Measurements from ENCODE around the gene TRIM65. TPM values are rescaled to one million over a fixed set of nuclear protein-coding genes. Genes with fewer than 3 reads are reported as not detected.

TRIM65 gene
- total RNA-seq: 10 to 100 TPM; 13.3 to 36.4 (median 27.4) TPM

GRCh38 chr17:75896415-75897159 lies at the start of gene TRIM65:
Gene TRIM65, minus strand, starts transcription at chr17:75896951. Its CDS starts 14 bp downstream, at chr17:75896937.
- Histone ChIP-seq H3K9me3 (no peaks in the 10 kb centered on the region), H3K27me3 (no peaks in the 10 kb centered on the region), H3K36me3 (peaks cover 31 to 54% (median 51%) of the 10 kb centered on the region in 4 donors), H3K4me1 (peaks cover 25 to 55% (median 52%) of the 10 kb centered on the region in 4 donors), H3K4me3 (peak within 1 kb of the TSS; percentile 73 to 99 (median 77)), H3K27ac (replicated peaks in 1 of 4) (peak within 1 kb of the TSS; percentile 89 to 98 (median 96))
- 0% methylated on average over 18 of the region's 102 CpGs for WGBS
- TF ChIP-seq POLR2A (IDR thresholded peaks at IDR 0.05; ENCODE audit: low read depth): peak; percentile 66
- peak; percentile 65 to 90 for TF ChIP-seq POLR2AphosphoS5 (IDR thresholded peaks at IDR 0.05)
- peak; percentile 51 to 62 (median 54) for TF ChIP-seq CTCF (IDR thresholded peaks at IDR 0.05)
- TF ChIP-seq EP300 (IDR thresholded peaks at IDR 0.05): no peak
- DNase-seq (ENCODE audit: extremely low spot score): no peak
- intact Hi-C loops (cut with DNase I): loop anchor here (2.0 kb wide), 1 partner anchor 46 kb away; no protein-coding TSS in a partner anchor

- TF ChIP-seq CTCF (IDR thresholded peaks at IDR 0.05) (no peak), POLR2A (IDR thresholded peaks at IDR 0.05; ENCODE audit: low read depth) (no peak), POLR2AphosphoS5 (IDR thresholded peaks at IDR 0.05) (no peak), EP300 (IDR thresholded peaks at IDR 0.05) (no peak)
- Histone ChIP-seq H3K4me1 (peaks cover 8 to 11% (median 9%) of the 10 kb centered on the region in 4 donors), H3K4me3 (no peak overlapping the region), H3K9me3 (no peaks in the 10 kb centered on the region), H3K36me3 (peaks cover 31 to 69% (median 59%) of the 10 kb centered on the region in 4 donors), H3K27ac (replicated peaks in 1 of 4) (no peak overlapping the region), H3K27me3 (no peaks in the 10 kb centered on the region)
- 79% methylated on average over 2 of the region's 2 CpGs for WGBS
- DNase-seq (ENCODE audit: extremely low spot score): no peak
- intact Hi-C loops (cut with DNase I): no loop called here
Observed at GRCh38 chr17:75945211-75945610, 48.5 kb upstream of the TRIM65 start.

- no peak for DNase-seq (ENCODE audit: extremely low spot score)
- intact Hi-C loops (cut with DNase I): loop anchor here (5.0 kb wide), 1 partner anchor 39 kb away; no protein-coding TSS in a partner anchor
Observed at GRCh38 chr17:75943491-75943890, 46.7 kb upstream of the TRIM65 start.

GRCh38 chr17:75942473-75942872 lies 45.7 kb upstream of the TRIM65 start:
- Histone ChIP-seq H3K27ac (replicated peaks in 1 of 4) (no peak overlapping the region), H3K4me1 (peaks cover 10 to 17% (median 13%) of the 10 kb centered on the region in 4 donors), H3K27me3 (no peaks in the 10 kb centered on the region), H3K9me3 (no peaks in the 10 kb centered on the region), H3K36me3 (peaks cover 3 to 41% (median 31%) of the 10 kb centered on the region in 4 donors), H3K4me3 (no peak overlapping the region)
- 84% methylated on average over 4 of the region's 4 CpGs for WGBS
- DNase-seq (ENCODE audit: extremely low spot score): no peak
- intact Hi-C loops (cut with DNase I): loop anchor here (5.0 kb wide), 1 partner anchor 40 kb away; no protein-coding TSS in a partner anchor
- TF ChIP-seq POLR2A (IDR thresholded peaks at IDR 0.05; ENCODE audit: low read depth): no peak
- no peak for TF ChIP-seq POLR2AphosphoS5 (IDR thresholded peaks at IDR 0.05)
- TF ChIP-seq CTCF (IDR thresholded peaks at IDR 0.05): no peak
- no peak for TF ChIP-seq EP300 (IDR thresholded peaks at IDR 0.05)

More at GRCh38 chr17:75943491-75943890, 46.7 kb upstream of the TRIM65 start:
- H3K36me3 ChIP-seq: peaks cover 13 to 51% (median 41%) of the 10 kb centered on the region in 4 donors
- no peaks in the 10 kb centered on the region for H3K9me3 ChIP-seq
- no peak overlapping the region for H3K27ac ChIP-seq (replicated peaks in 1 of 4)
- no peak overlapping the region for H3K4me3 ChIP-seq
- H3K4me1 ChIP-seq: peaks cover 10 to 17% (median 13%) of the 10 kb centered on the region in 4 donors
- WGBS: 90% methylated on average over 1 of the region's 1 CpG
- H3K27me3 ChIP-seq: no peaks in the 10 kb centered on the region
- TF ChIP-seq POLR2AphosphoS5 (IDR thresholded peaks at IDR 0.05) (no peak), CTCF (IDR thresholded peaks at IDR 0.05) (no peak), EP300 (IDR thresholded peaks at IDR 0.05) (no peak), POLR2A (IDR thresholded peaks at IDR 0.05; ENCODE audit: low read depth) (no peak)

All from esophagus muscularis mucosa (tissue), 4 donors.